ENCODE measurements around the gene KRTAP5-1.

KRTAP5-1 gene

GRCh38 chr11:1545432-1545831 is 39.7 kb downstream of the KRTAP5-1 start:
- no peak for DNase-seq (ENCODE audit: low spot score)

GRCh38 chr11:1544536-1544935 is 40.5 kb downstream of the KRTAP5-1 start:
- no peak for DNase-seq (ENCODE audit: low spot score)

GRCh38 chr11:1543606-1544263 is 41.3 kb downstream of the KRTAP5-1 start:
- no peak for DNase-seq (ENCODE audit: low spot score)

DNA sequence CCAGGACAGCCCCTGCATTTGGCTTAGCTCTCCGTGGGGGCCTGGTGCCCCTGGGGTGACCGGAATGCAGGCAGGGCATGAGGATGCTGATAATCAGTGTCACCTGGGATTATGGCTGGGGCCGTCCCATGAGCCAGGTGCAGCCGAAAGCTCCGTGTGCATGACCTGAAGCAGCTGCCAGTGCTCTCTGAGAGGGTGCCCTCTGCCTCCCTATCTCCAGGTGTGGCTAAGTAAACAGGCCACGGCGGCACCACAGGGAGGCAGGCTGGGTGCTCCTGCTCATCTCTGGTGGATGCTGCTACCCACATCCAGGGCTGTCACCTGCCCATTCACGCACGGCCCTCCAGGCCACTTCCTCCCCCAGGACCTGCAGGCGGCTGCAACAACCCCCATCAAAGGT is 42.8 kb downstream of the KRTAP5-1 start:
- no peak for DNase-seq (ENCODE audit: low spot score)

GRCh38 chr11:1541474-1542204 is 43.4 kb downstream of the KRTAP5-1 start:
- DNase-seq (ENCODE audit: low spot score): no peak

- no peak for DNase-seq (ENCODE audit: low spot score)
Measured at GRCh38 chr11:1540074-1540473, 45.0 kb downstream of the KRTAP5-1 start.

- DNase-seq (ENCODE audit: low spot score): no peak
Measured at GRCh38 chr11:1538153-1538552, 46.9 kb downstream of the KRTAP5-1 start.

GRCh38 chr11:1536065-1536843 is 48.8 kb downstream of the KRTAP5-1 start:
- DNase-seq (ENCODE audit: low spot score): no peak

DNA sequence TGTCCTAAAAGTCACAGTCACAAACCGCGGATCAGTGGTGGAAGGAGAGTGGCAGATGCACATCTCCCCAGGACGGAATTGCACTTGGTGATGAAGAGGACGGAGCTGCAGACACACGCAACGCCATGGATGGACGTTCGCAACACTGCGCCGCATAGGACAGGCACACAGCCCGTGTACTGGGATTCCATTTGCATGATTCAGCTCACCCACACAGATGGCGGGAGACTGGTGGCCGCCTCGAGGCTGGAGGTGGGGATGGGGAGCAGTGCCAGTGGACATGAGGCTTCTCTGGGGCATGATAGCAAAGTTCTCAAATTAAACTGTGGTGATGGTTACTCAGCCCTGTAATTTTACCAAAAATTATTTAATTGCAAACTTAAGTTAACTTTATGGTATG is 50.4 kb downstream of the KRTAP5-1 start:
- DNase-seq (ENCODE audit: low spot score): no peak
